ENCODE measurements around the gene NDUFA13.

The NDUFA13 gene

DNA sequence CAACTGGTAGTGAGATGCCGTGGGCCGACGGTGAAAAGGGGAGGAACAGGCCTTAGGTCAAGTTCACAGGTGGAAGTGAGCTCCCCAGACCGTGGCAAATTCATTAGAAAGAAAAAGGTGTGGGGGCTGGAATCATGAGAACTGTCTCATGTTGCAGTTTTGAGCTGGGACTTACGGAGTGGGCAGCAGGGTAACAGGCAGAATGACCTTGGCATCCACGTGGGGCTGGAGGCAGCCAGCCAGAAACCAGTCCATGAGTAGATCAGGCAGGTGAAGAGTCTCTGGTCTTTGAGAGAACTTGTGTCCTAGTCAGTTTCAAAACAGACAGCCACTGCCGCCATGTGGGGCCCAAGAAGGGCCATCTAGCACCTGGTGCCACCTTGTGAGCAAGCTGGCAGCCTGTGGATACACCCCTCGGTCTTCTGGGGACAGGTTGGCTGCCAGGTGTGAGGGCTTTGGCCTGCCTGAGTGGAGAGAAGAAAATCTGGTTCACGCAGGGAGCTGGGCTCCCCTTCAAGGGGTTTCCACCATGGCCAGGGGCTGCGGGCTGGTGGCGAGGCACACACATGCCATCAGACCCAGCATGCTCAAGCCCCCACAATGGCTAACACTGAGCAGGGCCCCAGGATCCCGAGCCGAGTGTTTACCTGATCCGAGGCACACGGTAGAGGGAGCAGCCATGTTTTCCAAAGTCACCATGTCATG is 24.6 kb upstream of the NDUFA13 start:
- no peaks in the 10 kb centered on the region for H4K20me1 ChIP-seq (ENCODE audit: low read depth, low read length)
- no peak overlapping the region for H3K4me3 ChIP-seq (ENCODE audit: insufficient read depth, low read length, poor library complexity, severe bottlenecking)
- no peaks in the 10 kb centered on the region for H3K9me3 ChIP-seq (ENCODE audit: insufficient read depth, low read length)
- peaks cover 17% of the 10 kb centered on the region for H3F3A ChIP-seq (ENCODE audit: insufficient read depth)
- H3K79me2 ChIP-seq (ENCODE audit: insufficient read depth, low read length), result peaks cover 30% of the 10 kb centered on the region
- H3K9me2 ChIP-seq (replicated peaks; ENCODE audit: insufficient read depth, low read length), result no peaks in the 10 kb centered on the region
- no peak overlapping the region for H2AFZ ChIP-seq (ENCODE audit: low read depth, low read length, severe bottlenecking)
- no peak overlapping the region for H3K4me2 ChIP-seq (ENCODE audit: low read depth, low read length, poor library complexity, severe bottlenecking)
- no peaks in the 10 kb centered on the region for H3K27me3 ChIP-seq (ENCODE audit: low read length)
- no peaks in the 10 kb centered on the region; the same call in 1 of the 2 replicates for H3K36me3 ChIP-seq (ENCODE audit: low read length)
- H3K9ac ChIP-seq (ENCODE audit: low read length), result no peak overlapping the region
- H3K27ac ChIP-seq (ENCODE audit: low read depth, low read length), result no peak overlapping the region
- no peak for TF ChIP-seq EZH2phosphoT487 (conservative IDR thresholded peaks at IDR 0.05; ENCODE audit: low read length)
- TF ChIP-seq, protein P1, sequence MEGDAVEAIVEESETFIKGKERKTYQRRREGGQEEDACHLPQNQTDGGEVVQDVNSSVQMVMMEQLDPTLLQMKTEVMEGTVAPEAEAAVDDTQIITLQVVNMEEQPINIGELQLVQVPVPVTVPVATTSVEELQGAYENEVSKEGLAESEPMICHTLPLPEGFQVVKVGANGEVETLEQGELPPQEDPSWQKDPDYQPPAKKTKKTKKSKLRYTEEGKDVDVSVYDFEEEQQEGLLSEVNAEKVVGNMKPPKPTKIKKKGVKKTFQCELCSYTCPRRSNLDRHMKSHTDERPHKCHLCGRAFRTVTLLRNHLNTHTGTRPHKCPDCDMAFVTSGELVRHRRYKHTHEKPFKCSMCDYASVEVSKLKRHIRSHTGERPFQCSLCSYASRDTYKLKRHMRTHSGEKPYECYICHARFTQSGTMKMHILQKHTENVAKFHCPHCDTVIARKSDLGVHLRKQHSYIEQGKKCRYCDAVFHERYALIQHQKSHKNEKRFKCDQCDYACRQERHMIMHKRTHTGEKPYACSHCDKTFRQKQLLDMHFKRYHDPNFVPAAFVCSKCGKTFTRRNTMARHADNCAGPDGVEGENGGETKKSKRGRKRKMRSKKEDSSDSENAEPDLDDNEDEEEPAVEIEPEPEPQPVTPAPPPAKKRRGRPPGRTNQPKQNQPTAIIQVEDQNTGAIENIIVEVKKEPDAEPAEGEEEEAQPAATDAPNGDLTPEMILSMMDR (IDR thresholded peaks at IDR 0.05; ENCODE audit: insufficient read depth, low read length, poor library complexity, severe bottlenecking), result no peak

DNA sequence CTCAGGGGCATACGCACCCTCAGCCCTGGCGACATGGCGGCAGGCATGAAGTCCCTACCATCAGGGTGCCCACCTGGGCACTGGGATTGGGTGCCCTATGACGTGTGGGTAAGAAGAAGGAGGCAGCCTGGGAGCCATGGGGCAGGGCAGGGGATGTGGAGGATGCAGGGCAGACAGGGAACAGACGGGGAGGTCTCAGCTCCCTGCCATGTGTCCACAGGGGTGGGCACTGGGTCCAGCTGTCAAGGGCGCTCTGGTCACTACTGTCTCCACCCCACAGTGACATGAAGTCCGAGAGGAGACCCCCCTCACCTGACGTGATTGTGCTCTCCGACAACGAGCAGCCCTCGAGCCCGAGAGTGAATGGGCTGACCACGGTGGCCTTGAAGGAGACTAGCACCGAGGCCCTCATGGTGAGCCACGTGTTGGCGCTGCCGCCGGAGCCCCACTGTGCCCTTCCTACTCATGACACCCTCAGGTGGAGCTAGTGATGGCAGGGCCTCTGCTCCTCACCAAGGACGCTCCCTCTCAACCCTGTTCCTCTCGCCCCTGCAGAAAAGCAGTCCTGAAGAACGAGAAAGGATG is 23.9 kb upstream of the NDUFA13 start:
- Histone ChIP-seq H3K4me3 (ENCODE audit: insufficient read depth, low read length, poor library complexity, severe bottlenecking) (no peak overlapping the region), H3K27me3 (ENCODE audit: low read length) (no peaks in the 10 kb centered on the region), H4K20me1 (ENCODE audit: low read depth, low read length) (no peaks in the 10 kb centered on the region), H3K9me3 (ENCODE audit: insufficient read depth, low read length) (no peaks in the 10 kb centered on the region), H3K36me3 (ENCODE audit: low read length) (no peaks in the 10 kb centered on the region; the same call in 1 of the 2 replicates), H2AFZ (ENCODE audit: low read depth, low read length, severe bottlenecking) (no peak overlapping the region), H3K9ac (ENCODE audit: low read length) (no peak overlapping the region), H3F3A (ENCODE audit: insufficient read depth) (peaks cover 17% of the 10 kb centered on the region), H3K79me2 (ENCODE audit: insufficient read depth, low read length) (peaks cover 28% of the 10 kb centered on the region), H3K4me2 (ENCODE audit: low read depth, low read length, poor library complexity, severe bottlenecking) (no peak overlapping the region), H3K27ac (ENCODE audit: low read depth, low read length) (no peak overlapping the region), H3K9me2 (replicated peaks; ENCODE audit: insufficient read depth, low read length) (no peaks in the 10 kb centered on the region)
- no peak for TF ChIP-seq EZH2phosphoT487 (conservative IDR thresholded peaks at IDR 0.05; ENCODE audit: low read length)
- TF ChIP-seq, protein P1 (IDR thresholded peaks at IDR 0.05; ENCODE audit: insufficient read depth, low read length, poor library complexity, severe bottlenecking), result no peak

DNA sequence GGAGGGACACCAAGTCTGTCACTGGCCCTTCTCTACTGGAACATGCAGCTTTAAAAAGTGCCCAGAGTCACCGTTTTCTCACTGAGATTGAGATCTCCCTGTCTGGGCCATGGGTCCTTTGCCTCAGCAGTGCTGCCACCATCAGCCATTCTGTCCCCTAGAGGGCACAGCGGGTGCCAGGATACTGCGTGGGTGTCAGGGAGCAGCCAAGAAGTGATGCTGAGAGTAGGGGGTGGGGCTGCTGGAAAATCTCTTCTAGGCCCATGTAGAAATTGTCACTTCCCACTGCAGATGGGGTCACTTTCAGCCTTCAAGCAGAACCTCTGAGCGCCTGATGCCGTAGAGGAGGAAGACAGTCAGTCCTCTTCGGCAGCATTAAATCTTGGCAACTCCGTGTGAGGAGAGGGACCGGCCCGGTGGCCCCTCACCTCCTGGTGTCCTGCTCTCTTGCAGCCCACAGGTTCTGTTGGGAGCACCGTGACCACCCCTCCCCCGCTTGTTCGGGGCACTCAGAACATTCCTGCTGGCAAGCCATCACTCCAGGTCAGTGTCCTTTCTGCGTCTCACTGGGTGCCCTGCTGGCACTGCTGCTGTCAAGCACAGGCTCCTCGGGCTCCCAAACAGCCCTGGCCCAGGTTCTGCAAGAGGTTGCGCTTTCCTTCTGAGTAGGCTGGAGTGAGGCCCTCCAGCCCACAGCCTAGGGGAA is 22.0 kb upstream of the NDUFA13 start:
- H3K9ac ChIP-seq (ENCODE audit: low read length), result no peak overlapping the region
- H3K4me2 ChIP-seq (ENCODE audit: low read depth, low read length, poor library complexity, severe bottlenecking), result no peak overlapping the region
- TF ChIP-seq, protein P1 (IDR thresholded peaks at IDR 0.05; ENCODE audit: insufficient read depth, low read length, poor library complexity, severe bottlenecking), result no peak
- no peak for TF ChIP-seq EZH2phosphoT487 (conservative IDR thresholded peaks at IDR 0.05; ENCODE audit: low read length)
- no peaks in the 10 kb centered on the region for H3K9me3 ChIP-seq (ENCODE audit: insufficient read depth, low read length)
- peaks cover 13% of the 10 kb centered on the region for H3F3A ChIP-seq (ENCODE audit: insufficient read depth)
- no peaks in the 10 kb centered on the region; the same call in 1 of the 2 replicates for H3K36me3 ChIP-seq (ENCODE audit: low read length)
- no peaks in the 10 kb centered on the region for H3K27me3 ChIP-seq (ENCODE audit: low read length)
- no peak overlapping the region for H2AFZ ChIP-seq (ENCODE audit: low read depth, low read length, severe bottlenecking)
- H3K27ac ChIP-seq (ENCODE audit: low read depth, low read length), result no peak overlapping the region
- no peak overlapping the region for H3K4me3 ChIP-seq (ENCODE audit: insufficient read depth, low read length, poor library complexity, severe bottlenecking)
- no peaks in the 10 kb centered on the region for H4K20me1 ChIP-seq (ENCODE audit: low read depth, low read length)
- peaks cover 24% of the 10 kb centered on the region for H3K79me2 ChIP-seq (ENCODE audit: insufficient read depth, low read length)
- no peaks in the 10 kb centered on the region for H3K9me2 ChIP-seq (replicated peaks; ENCODE audit: insufficient read depth, low read length)
